Ovary (tissue), 9 donors: ENCODE measurements around the gene ODAD2. TPM values are rescaled to one million over a fixed set of nuclear protein-coding genes. Genes with fewer than 3 reads are reported as not detected.

Experiments
- DNase-seq, 5 donors: peaks; one replicate each; pipeline ENCODE4 v3.0.0-alpha.2; 2019 to 2020
- H3K27ac ChIP-seq, 2 donors: fragments of 200-600 bp; one replicate each; pipeline versions ENCODE4 v1.5.1 to v1.8.0; 2019 to 2022
- H3K27me3 ChIP-seq: fragments of 200-600 bp; one replicate; pipeline ENCODE4 v1.8.0; 2022
- H3K36me3 ChIP-seq: fragments of 200-600 bp; sonication (generic); one replicate; pipeline ENCODE4 v1.5.1; 2019
- H3K4me1 ChIP-seq: one replicate; pipeline ENCODE4 v1.8.1; 2013; ENCODE audit warnings: mild to moderate bottlenecking, moderate library complexity; ENCODE audit not compliant: insufficient read depth
- H3K4me3 ChIP-seq: fragments of 200-600 bp; sonication (generic); one replicate; pipeline ENCODE4 v1.5.1; 2017
- H3K9me3 ChIP-seq, 2 donors: fragments of 200-600 bp in 1 of 2; sonication (generic) in 1 of 2; one replicate each; pipeline versions ENCODE4 v1.5.1 to v1.8.1; 2013 to 2019; ENCODE audit warnings: mild to moderate bottlenecking in 1 of 2, moderate library complexity in 1 of 2
- CTCF ChIP-seq, 3 donors: fragments of 450-650 bp in 2 of 3; fragments of 200-600 bp in 1 of 3; IDR thresholded peaks; one replicate each; pipeline versions ENCODE4 v1.5.1 to v1.8.0; 2016 to 2022; ENCODE audit warnings: antibody characterized with exemption in 3 of 3, mild to moderate bottlenecking in 1 of 3
- EP300 ChIP-seq: sonication (generic); formaldehyde crosslinking; IDR thresholded peaks from one replicate; pipeline ENCODE4 v1.6.1; 2017; ENCODE audit warnings: antibody characterized with exemption
- POLR2A ChIP-seq: fragments of 450-650 bp; IDR thresholded peaks from one replicate; pipeline ENCODE4 v1.6.1; 2017; ENCODE audit warnings: antibody characterized with exemption, mild to moderate bottlenecking, moderate library complexity
- WGBS, 3 donors: extraction: QIAGEN DNeasy Blood & Tissue Kit in 1 of 3; methylation state at CpG; one replicate each; pipeline versions ENCODE4 v1.1.5 to v1.1.7; 2013 to 2017; 5-methylcytosine and 5-hydroxymethylcytosine counted together
- intact Hi-C, 4 donors: fragments of 100-400 bp; cut with DNase I; formaldehyde crosslinking; loops; one replicate each; pipeline versions ENCODE4 v1.11.0 to v1.15.1; 2022 to 2023
- polyA plus RNA-seq, 2 donors: library from polyadenylated mRNA; stranded (reverse); fragments of 200-250 nt in 1 of 2; fragments of 350-450 nt in 1 of 2; fragmentation: Illumina TruSeq in 1 of 2; extraction: RNeasy Lipid Tissue Mini Kit (QIAGEN cat#74804) in 1 of 2; gene quantifications; one replicate each; pipeline ENCODE4 v1.2.3, GENCODE V29; 2013 to 2014
- small RNA-seq: library from RNA; depleted of rRNA; stranded (forward); fragments of <200 nt; gene quantifications from one replicate; pipeline ENCODE3, GENCODE V24; 2016
- total RNA-seq, 7 donors: library from RNA; depleted of rRNA in 2 of 7; stranded (reverse); fragments of >200 nt in 2 of 7; fragmentation: NEBNext Ultra II Directional in 3 of 7; extraction: Animal tissue kit (Norgen Biotek cat#: 25700) in 3 of 7; gene quantifications; one replicate each; pipeline versions ENCODE4 v1.1.0 to v1.2.4, GENCODE V29; 2016 to 2023
- donor health status: DM: no; HTN: no; CAD: no; lungs with moderate emphysema.
- donor health status: DM: no; HTN: no; CAD: no.
- donor health status: Bipolar disorder and iron deficiency.
- donor health status: DM: yes; HTN: yes; CAD: no.
- donor health status: DM: no; HTN: no; CAD: no.
- donor health status: DM: yes; HTN: yes; CAD: no.

Gene ODAD2
- total and polyA plus RNA-seq, 9 donors: 0.83 to 11.0 (median 2.5) TPM

- Histone ChIP-seq H3K27me3 (no peaks in the 10 kb centered on the region), H3K9me3 (no peaks in the 10 kb centered on the region), H3K27ac (no peak overlapping the region), H3K4me1 (peaks cover 4% of the 10 kb centered on the region), H3K4me3 (no peak overlapping the region), H3K36me3 (no peaks in the 10 kb centered on the region)
- no peak for DNase-seq
- TF ChIP-seq EP300: no peak
- TF ChIP-seq CTCF (IDR thresholded peaks at IDR 0.05): no peak
- intact Hi-C loops: no loop called here
- 65 to 66% (median 65%) methylated on average over 9 of the region's 9 CpGs for WGBS, 3 donors
Observed at GRCh38 chr10:27779462-27780015, 219.3 kb downstream of the ODAD2 start.

GRCh38 chr10:27774831-27775230, 224.0 kb downstream of the ODAD2 start:
- TF ChIP-seq POLR2A (no peak), EP300 (no peak), CTCF (IDR thresholded peaks at IDR 0.05) (no peak)
- DNase-seq: no peak
- intact Hi-C loops: no loop called here
- no peak overlapping the region for H3K27ac ChIP-seq
- 32 to 36% (median 32%) methylated on average over 2 of the region's 2 CpGs for WGBS, 3 donors
- H3K4me1 ChIP-seq: no peaks in the 10 kb centered on the region
- no peaks in the 10 kb centered on the region for H3K36me3 ChIP-seq
- H3K27me3 ChIP-seq: no peaks in the 10 kb centered on the region
- H3K4me3 ChIP-seq: no peak overlapping the region
- no peaks in the 10 kb centered on the region for H3K9me3 ChIP-seq

- no peak for DNase-seq
- TF ChIP-seq CTCF (IDR thresholded peaks at IDR 0.05) (no peak), EP300 (no peak), POLR2A (no peak)
- 67 to 73% (median 67%) methylated on average over 4 of the region's 4 CpGs for WGBS, 3 donors
Observed at GRCh38 chr10:27771231-27771630, 227.6 kb downstream of the ODAD2 start.

GRCh38 chr10:27770181-27770580, 228.7 kb downstream of the ODAD2 start:
- WGBS, 3 donors: 85 to 95% (median 91%) methylated on average over 2 of the region's 2 CpGs
- no peak for DNase-seq
- H3K9me3 ChIP-seq: no peaks in the 10 kb centered on the region
- H3K4me1 ChIP-seq: no peaks in the 10 kb centered on the region
- H3K4me3 ChIP-seq: no peak overlapping the region
- H3K36me3 ChIP-seq: no peaks in the 10 kb centered on the region
- no peak overlapping the region for H3K27ac ChIP-seq
- no peaks in the 10 kb centered on the region for H3K27me3 ChIP-seq
- no peak for TF ChIP-seq EP300
- TF ChIP-seq CTCF (IDR thresholded peaks at IDR 0.05): no peak
- TF ChIP-seq POLR2A: no peak
- intact Hi-C loops: no loop called here

More at GRCh38 chr10:27771231-27771630, 227.6 kb downstream of the ODAD2 start:
- Histone ChIP-seq H3K4me1 (no peaks in the 10 kb centered on the region), H3K4me3 (no peak overlapping the region), H3K9me3 (no peaks in the 10 kb centered on the region), H3K36me3 (no peaks in the 10 kb centered on the region), H3K27ac (no peak overlapping the region), H3K27me3 (no peaks in the 10 kb centered on the region)
- intact Hi-C loops: no loop called here

Small RNAs within 50 kb of the gene (small RNA-seq; reads per million reads assigned to genes)
- gene MRPS21P5 (not detected), gene RN7SKP132 (not detected)
